ENCODE results near the gene ICE2.

DNA sequence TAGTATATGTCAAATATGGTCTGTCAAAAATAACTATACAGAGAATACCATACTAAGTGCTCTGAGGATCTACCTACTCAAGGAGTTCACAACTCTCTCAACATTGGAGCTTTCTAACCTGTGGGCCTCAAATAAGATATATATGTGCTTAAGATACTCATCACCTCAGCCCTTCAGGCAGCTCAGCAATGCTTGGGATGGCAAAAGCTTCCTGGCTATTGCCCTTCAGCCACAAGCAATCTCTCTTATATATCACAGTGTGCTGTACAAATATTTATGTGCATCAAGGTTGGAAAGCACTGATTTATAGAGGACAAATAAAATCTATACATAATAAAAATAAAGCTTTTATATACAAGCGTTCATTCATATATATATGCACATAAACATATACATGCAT, 40.3 kb downstream of the ICE2 start:
- no peak for TF ChIP-seq EP300 (IDR thresholded peaks at IDR 0.05; ENCODE audit: borderline replicate concordance in 1 of 2, low read depth in 1 of 2, low read length in 1 of 2)
- TF ChIP-seq TCF12 (IDR thresholded peaks at IDR 0.05), result no peak
- TF ChIP-seq, protein P1, sequence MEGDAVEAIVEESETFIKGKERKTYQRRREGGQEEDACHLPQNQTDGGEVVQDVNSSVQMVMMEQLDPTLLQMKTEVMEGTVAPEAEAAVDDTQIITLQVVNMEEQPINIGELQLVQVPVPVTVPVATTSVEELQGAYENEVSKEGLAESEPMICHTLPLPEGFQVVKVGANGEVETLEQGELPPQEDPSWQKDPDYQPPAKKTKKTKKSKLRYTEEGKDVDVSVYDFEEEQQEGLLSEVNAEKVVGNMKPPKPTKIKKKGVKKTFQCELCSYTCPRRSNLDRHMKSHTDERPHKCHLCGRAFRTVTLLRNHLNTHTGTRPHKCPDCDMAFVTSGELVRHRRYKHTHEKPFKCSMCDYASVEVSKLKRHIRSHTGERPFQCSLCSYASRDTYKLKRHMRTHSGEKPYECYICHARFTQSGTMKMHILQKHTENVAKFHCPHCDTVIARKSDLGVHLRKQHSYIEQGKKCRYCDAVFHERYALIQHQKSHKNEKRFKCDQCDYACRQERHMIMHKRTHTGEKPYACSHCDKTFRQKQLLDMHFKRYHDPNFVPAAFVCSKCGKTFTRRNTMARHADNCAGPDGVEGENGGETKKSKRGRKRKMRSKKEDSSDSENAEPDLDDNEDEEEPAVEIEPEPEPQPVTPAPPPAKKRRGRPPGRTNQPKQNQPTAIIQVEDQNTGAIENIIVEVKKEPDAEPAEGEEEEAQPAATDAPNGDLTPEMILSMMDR (IDR thresholded peaks at IDR 0.05), result no peak
- no peak for TF ChIP-seq GATA2 (CRISPR knock-in tag; IDR thresholded peaks at IDR 0.05)
- no peak for TF ChIP-seq RAD21 (IDR thresholded peaks at IDR 0.05; ENCODE audit: low read length)
- no peak for TF ChIP-seq POLR2AphosphoS5 (IDR thresholded peaks at IDR 0.05; ENCODE audit: low read depth, low read length)
